GM12878 (cell line): ENCODE results near the gene PIM2. TPM values are rescaled to one million over a fixed set of nuclear protein-coding genes. Genes with fewer than 3 reads are reported as not detected.

Experiments used
- ATAC-seq: fragments of 200-7000 bp; cut with Tn5 transposase; 3 replicates; pipeline ENCODE4 v1.9.1; 2020; ENCODE audit warnings: mild to moderate bottlenecking, moderate library complexity
- BruUV-seq: library from RNA; stranded (reverse); fragments of 400-500 nt; replicated peaks from 2 replicates; lab custom pipeline; 2021; lab: Mats Ljungman, UMichigan
- CTCF ChIA-PET: fragments of 300-600 bp; sonication (Branson Sonifier 250); formaldehyde crosslinking; extraction: SDS; loops from one replicate; lab custom pipeline; 2021; ENCODE audit warnings: inconsistent platforms; lab: Yijun Ruan, JAX
- POLR2A ChIA-PET: fragments of 350-600 bp; formaldehyde crosslinking; extraction: SDS; loops from one replicate; lab custom pipeline; 2021; ENCODE audit warnings: inconsistent platforms; lab: Charles Lee
- RAD21 ChIA-PET: fragments of 300-600 bp; sonication (Branson Sonifier 250); formaldehyde crosslinking; loops from one replicate; lab custom pipeline; 2023; ENCODE audit warnings: antibody characterized with exemption; ENCODE audit not compliant: unreplicated experiment; lab: Charles Lee
- SMC1A ChIA-PET: fragments of 300-600 bp; sonication (Branson Sonifier 250); formaldehyde crosslinking; loops from one replicate; lab custom pipeline; 2023; ENCODE audit not compliant: unreplicated experiment, uncharacterized antibody; lab: Charles Lee
- DNase-seq: peaks from one replicate; pipeline ENCODE4 v3.0.0-alpha.2; 2011; ENCODE audit warnings: low read depth, low spot score
- FAIRE-seq: peaks from 3 replicates; lab custom pipeline; 2011; peaks lifted over from hg19 to GRCh38; lab: Jason Lieb, UNC
- H2AFZ ChIP-seq: 2 replicates; pipeline ENCODE4 v1.6.0; 2011; ENCODE audit warnings: low read depth, low read length, control low read depth; ENCODE audit not compliant: control insufficient read depth
- H3K27ac ChIP-seq: 2 replicates; pipeline ENCODE4 v1.5.1; 2011; ENCODE audit warnings: control low read depth; ENCODE audit not compliant: control insufficient read depth, insufficient read depth
- H3K27me3 ChIP-seq, 2 experiments: replicated peaks in 1 of 2; 2 replicates each; pipeline versions ENCODE4 v1.6.0 to v1.6.1; 2011; ENCODE audit warnings: low read length in 1 of 2; ENCODE audit not compliant: control insufficient read depth in 2 of 2, insufficient read depth in 2 of 2
- H3K36me3 ChIP-seq, 2 experiments: 2 replicates each; pipeline ENCODE4 v1.5.1; 2011; ENCODE audit warnings: low read length in 1 of 2; ENCODE audit not compliant: control insufficient read depth in 2 of 2, insufficient read depth in 2 of 2
- H3K4me1 ChIP-seq: 2 replicates; pipeline ENCODE4 v1.6.1; 2011; ENCODE audit warnings: mild to moderate bottlenecking, low read length, moderate library complexity, mixed read lengths; ENCODE audit not compliant: control insufficient read depth, insufficient read depth
- H3K4me2 ChIP-seq: 2 replicates; pipeline ENCODE4 v1.6.0; 2011; ENCODE audit warnings: control low read depth; ENCODE audit not compliant: control insufficient read depth, insufficient read depth
- H3K4me3 ChIP-seq: fragments of 200-600 bp; sonication (generic); 2 replicates; pipeline ENCODE4 v1.5.1; 2016
- H3K79me2 ChIP-seq: 2 replicates; pipeline ENCODE4 v1.6.0; 2011; ENCODE audit warnings: low read length; ENCODE audit not compliant: control insufficient read depth, insufficient read depth
- H3K9ac ChIP-seq: 2 replicates; pipeline ENCODE4 v1.8.0; 2011; ENCODE audit warnings: low read length, control low read depth, mixed read lengths; ENCODE audit not compliant: control insufficient read depth, insufficient read depth
- H3K9me3 ChIP-seq: replicated peaks from 3 replicates; pipeline ENCODE4 v1.5.1; 2011; ENCODE audit warnings: mild to moderate bottlenecking, low read length; ENCODE audit not compliant: control insufficient read depth, insufficient read depth
- H4K20me1 ChIP-seq: 2 replicates; pipeline ENCODE4 v1.6.0; 2011; ENCODE audit not compliant: control insufficient read depth, insufficient read depth
- BCL11A ChIP-seq: IDR thresholded peaks from 2 replicates; pipeline ENCODE4 v1.6.1; 2011; ENCODE audit warnings: low read depth, low read length
- E4F1 ChIP-seq: fragments of 450-650 bp; IDR thresholded peaks from 2 replicates; pipeline ENCODE4 v1.6.1; 2018; ENCODE audit warnings: borderline replicate concordance, mild to moderate bottlenecking; ENCODE audit not compliant: partially characterized antibody
- FOXK2 ChIP-seq: fragments of 450-650 bp; IDR thresholded peaks from 2 replicates; pipeline ENCODE4 v1.6.1; 2017; ENCODE audit warnings: mild to moderate bottlenecking, moderate library complexity
- POLR2A ChIP-seq: IDR thresholded peaks from 2 replicates; pipeline ENCODE4 v1.6.1; 2011; ENCODE audit warnings: low read depth, mild to moderate bottlenecking, low read length
- SUZ12 ChIP-seq: fragments of 200-600 bp; sonication (generic); IDR thresholded peaks from one replicate; pipeline ENCODE4 v1.6.1; 2018; ENCODE audit warnings: antibody characterized with exemption, mild to moderate bottlenecking; ENCODE audit not compliant: unreplicated experiment
- ZZZ3 ChIP-seq: IDR thresholded peaks from 2 replicates; pipeline ENCODE4 v1.6.1; 2011; ENCODE audit warnings: low read depth; ENCODE audit not compliant: control insufficient read depth, insufficient read length
- WGBS: methylation state at CpG from one replicate; pipeline ENCODE4 v1.1.6; 2016; ENCODE audit warnings: low lambda C conversion rate; ENCODE audit not compliant: insufficient replicate concordance, insufficient coverage; ENCODE audit errors: missing lambda C conversion rate; 5-methylcytosine and 5-hydroxymethylcytosine counted together
- in situ Hi-C: fragments of 300-500 bp; cut with MboI; formaldehyde crosslinking; loops from 9 replicates; pipeline ENCODE4 v1.14.3; 2018; ENCODE audit warnings: mixed read lengths
- intact Hi-C: fragments of 100-400 bp; cut with micrococcal nuclease; formaldehyde crosslinking; loops from one replicate; pipeline ENCODE4 v1.14.2; 2022; ENCODE audit not compliant: unreplicated experiment
- polyA plus RNA-seq, 11 experiments: library from polyadenylated mRNA; depleted of rRNA in 4 of 11; unstranded in 6 of 11; stranded (reverse) in 5 of 11; fragments of >200 nt; fragmentation: Nextera tagmentation in 4 of 11; fragmentation: Illumina TruSeq in 1 of 11; extraction: Ambion mirVana in 4 of 11; extraction: Trizol in 1 of 11; gene quantifications; 1 replicate in 1 of 11; 2 replicates in 10 of 11; pipeline versions ENCODE4 v1.2.1 to v1.2.3, GENCODE V29; 2011 to 2016; ENCODE audit warnings: inconsistent platforms in 2 of 11, missing spikeins in 2 of 11, low read depth in 1 of 11
- total RNA-seq, 4 experiments: library from RNA; depleted of rRNA in 3 of 4; stranded (reverse); fragments of >200 nt in 3 of 4; fragmentation: Illumina TruSeq in 1 of 4; extraction: Trizol in 1 of 4; gene quantifications; 2 replicates each; pipeline versions ENCODE4 v1.2.1 to v1.2.3, GENCODE V29; 2013 to 2021

The PIM2 gene
- total and polyA plus RNA-seq, 10 of the 15 experiments (the other 5 are each of a cell fraction or from before 2014, with no cell fraction given), result 19.2 to 96.8 (median 32.3) TPM

GRCh38 chrX:48923771-48924170 is 4.9 kb upstream of the PIM2 start:
- FAIRE-seq (no peak), DNase-seq (no peak), ATAC-seq (no peak)
- H3K4me2 ChIP-seq, result no peak overlapping the region
- H3K9ac ChIP-seq, result no peak overlapping the region
- intact Hi-C loops, result loop anchor here (1.0 kb wide), 1 partner anchor 16 kb away; no protein-coding TSS in a partner anchor
- no peak overlapping the region for H2AFZ ChIP-seq
- H3K36me3 ChIP-seq, result peaks cover 0 to 5% of the 10 kb centered on the region in 2 experiments; a peak in 2 of 4 replicates
- H3K79me2 ChIP-seq, result peaks cover under 1% of the 10 kb centered on the region
- TF ChIP-seq ZZZ3 (no peak), E4F1 (no peak), BCL11A (no peak), FOXK2 (no peak), SUZ12 (no peak), POLR2A (0 out of 2 replicates have a peak, but pooled peaks have one; percentile 4)
- SMC1A ChIA-PET, result interaction anchor here (0.7 kb wide), 1 partner anchor 13 kb away, joined by 3 read pairs; no protein-coding TSS in a partner anchor
- BruUV-seq, result no TSS peak
- no peaks in the 10 kb centered on the region for H3K9me3 ChIP-seq
- WGBS, result 93% methylated on average over 13 of the region's 13 CpGs
- CTCF ChIA-PET, result no interaction called here
- H3K27ac ChIP-seq, result no peak overlapping the region
- H3K4me3 ChIP-seq, result no peak overlapping the region
- RAD21 ChIA-PET, result no interaction called here
- POLR2A ChIA-PET, result no interaction called here
- in situ Hi-C loops, result no loop called here
- no peaks in the 10 kb centered on the region for H3K27me3 ChIP-seq
- H4K20me1 ChIP-seq, result no peaks in the 10 kb centered on the region
- H3K4me1 ChIP-seq, result peaks cover 12% of the 10 kb centered on the region
